HepG2 (cell line): Measurements from ENCODE around the gene UTS2R. TPM values are rescaled to one million over a fixed set of nuclear protein-coding genes. Genes with fewer than 3 reads are reported as not detected.

Experiments used
- CENPBD1 ChIP-seq: sonication (generic); formaldehyde crosslinking; IDR thresholded peaks from 2 replicates; pipeline ENCODE4 v1.8.0; 2022; ENCODE audit warnings: missing genetic modification reagents, low read depth, mild to moderate bottlenecking, borderline replicate concordance
- CREM ChIP-seq, 2 experiments: sonication (generic) in 1 of 2; formaldehyde crosslinking in 1 of 2; IDR thresholded peaks; 2 replicates each; pipeline versions ENCODE4 v1.4.0 to v1.6.1; 2016 to 2020; ENCODE audit warnings: antibody characterized with exemption in 1 of 2, mild to moderate bottlenecking in 1 of 2, missing genetic modification reagents in 1 of 2
- ELK4 ChIP-seq: sonication (generic); formaldehyde crosslinking; IDR thresholded peaks from 2 replicates; pipeline ENCODE4 v1.9.0; 2021; ENCODE audit warnings: missing genetic modification reagents, borderline replicate concordance
- FOXM1 ChIP-seq: sonication (generic); formaldehyde crosslinking; IDR thresholded peaks from 2 replicates; pipeline ENCODE4 v1.5.0; 2020; ENCODE audit warnings: missing genetic modification reagents
- GATA4 ChIP-seq: sonication (generic); IDR thresholded peaks from 2 replicates; pipeline ENCODE4 v1.6.1; 2016; ENCODE audit warnings: antibody characterized with exemption, low read depth, borderline replicate concordance
- GFI1 ChIP-seq: sonication (generic); formaldehyde crosslinking; IDR thresholded peaks from 2 replicates; pipeline ENCODE4 v1.5.0; 2020; ENCODE audit warnings: missing genetic modification reagents, mild to moderate bottlenecking, borderline replicate concordance
- KLF13 ChIP-seq: sonication (generic); formaldehyde crosslinking; IDR thresholded peaks from 2 replicates; pipeline ENCODE4 v1.4.0; 2020; ENCODE audit warnings: mild to moderate bottlenecking, missing genetic modification reagents
- LRRFIP1 ChIP-seq: sonication (generic); formaldehyde crosslinking; conservative IDR thresholded peaks from 2 replicates; pipeline ENCODE4 v1.4.0; 2020; ENCODE audit warnings: missing genetic modification reagents
- MIXL1 ChIP-seq: IDR thresholded peaks from 2 replicates; pipeline ENCODE4 v1.6.1; 2016
- MXD3 ChIP-seq: IDR thresholded peaks from 2 replicates; pipeline ENCODE4 v1.6.1; 2016; ENCODE audit warnings: mild to moderate bottlenecking, missing biosample characterization, missing genetic modification reagents
- PRDM4 ChIP-seq: sonication (generic); formaldehyde crosslinking; IDR thresholded peaks from 2 replicates; pipeline ENCODE4 v1.9.0; 2021; ENCODE audit warnings: missing genetic modification reagents, borderline replicate concordance
- SPEN ChIP-seq: sonication (generic); formaldehyde crosslinking; IDR thresholded peaks from 2 replicates; pipeline ENCODE4 v1.5.1; 2020; ENCODE audit warnings: low read depth, mild to moderate bottlenecking, missing genetic modification reagents
- TIGD3 ChIP-seq: sonication (generic); formaldehyde crosslinking; IDR thresholded peaks from 2 replicates; pipeline ENCODE4 v1.5.1; 2020; ENCODE audit warnings: mild to moderate bottlenecking, missing genetic modification reagents, borderline replicate concordance
- TP53 ChIP-seq: sonication (generic); formaldehyde crosslinking; conservative IDR thresholded peaks from 2 replicates; pipeline ENCODE4 v1.4.0; 2020; ENCODE audit warnings: missing genetic modification reagents
- ZNF232 ChIP-seq: sonication (generic); formaldehyde crosslinking; IDR thresholded peaks from 2 replicates; pipeline ENCODE4 v1.4.0; 2020; ENCODE audit warnings: missing genetic modification reagents, borderline replicate concordance
- ZNF382 ChIP-seq: sonication (generic); formaldehyde crosslinking; IDR thresholded peaks from 2 replicates; pipeline ENCODE4 v1.5.0; 2020; ENCODE audit warnings: missing genetic modification reagents, mild to moderate bottlenecking, borderline replicate concordance
- ZNF501 ChIP-seq: sonication (generic); formaldehyde crosslinking; IDR thresholded peaks from 2 replicates; pipeline ENCODE4 v1.5.1; 2020; ENCODE audit warnings: mild to moderate bottlenecking, moderate library complexity, missing genetic modification reagents
- ZNF691 ChIP-seq: sonication (generic); formaldehyde crosslinking; IDR thresholded peaks from 2 replicates; pipeline ENCODE4 v1.4.0; 2020; ENCODE audit warnings: missing genetic modification reagents, low read depth, mild to moderate bottlenecking, borderline replicate concordance
- polyA plus RNA-seq, 8 experiments: library from polyadenylated mRNA; depleted of rRNA in 3 of 8; stranded (reverse) in 7 of 8; unstranded in 1 of 8; fragments of >200 nt; fragmentation: Illumina TruSeq in 4 of 8; extraction: Trizol in 4 of 8; gene quantifications; 2 replicates each; pipeline versions ENCODE4 v1.2.1 to v1.2.3, GENCODE V29; 2011 to 2016; ENCODE audit warnings: low read depth in 4 of 8, missing spikeins in 1 of 8, mixed read lengths in 1 of 8; ENCODE audit not compliant: insufficient read depth in 1 of 8
- total RNA-seq, 5 experiments: library from RNA; depleted of rRNA; stranded (reverse); fragments of >200 nt; fragmentation: Illumina TruSeq; extraction: Trizol; gene quantifications; 2 replicates each; pipeline ENCODE4 v1.2.3, GENCODE V29; 2016; ENCODE audit warnings: low read depth in 1 of 5

UTS2R gene
- total and polyA plus RNA-seq, 2 of the 13 experiments (the other 11 are each of a cell fraction or from before 2014, with no cell fraction given) = 0.13 to 0.15 TPM

- TF ChIP-seq TP53 (peak; percentile 82), FOXM1 (CRISPR knock-in tag) (peak; percentile 86), SPEN (peak; percentile 27), CENPBD1 (CRISPR knock-in tag) (no peak), PRDM4 (CRISPR knock-in tag) (peak; percentile 95), ZNF501 (CRISPR knock-in tag) (peak; percentile 99), ELK4 (CRISPR knock-in tag) (peak; percentile 77; the same call in 1 of the 2 replicates), ZNF232 (CRISPR knock-in tag) (peak; percentile 99), CREM (IDR thresholded peaks at IDR 0.05) (no peak), CREM (CRISPR knock-in tag; IDR thresholded peaks at IDR 0.05) (peak; percentile 47; the same call in 1 of the 2 replicates), MXD3 (CRISPR knock-in tag) (peak; percentile 98), ZNF691 (CRISPR knock-in tag) (no peak), KLF13 (CRISPR knock-in tag) (peak; percentile 81), GATA4 (no peak), MIXL1 (CRISPR knock-in tag) (peak; percentile 85), LRRFIP1 (CRISPR knock-in tag) (peak; percentile 95), ZNF382 (CRISPR knock-in tag) (no peak), TIGD3 (peak; percentile 88; the same call in 1 of the 2 replicates), GFI1 (CRISPR knock-in tag) (peak; percentile 70; the same call in 1 of the 2 replicates)
Measured at GRCh38 chr17:82414548-82415281, 43.1 kb downstream of the UTS2R start (continued).
